GM12891 (cell line): ENCODE results near the gene CHST9.

Experiments used
- POLR2A ChIP-seq: IDR thresholded peaks from 2 replicates; pipeline ENCODE4 v1.6.1; 2011; ENCODE audit warnings: low read depth, low read length, control low read depth
- POLR2AphosphoS5 ChIP-seq: IDR thresholded peaks from 2 replicates; pipeline ENCODE4 v1.6.1; 2011; ENCODE audit warnings: low read depth, low read length, control low read depth
- POU2F2 ChIP-seq: IDR thresholded peaks from 2 replicates; pipeline ENCODE4 v1.6.1; 2011; ENCODE audit warnings: low read depth, mild to moderate bottlenecking, control low read depth, low read length, moderate library complexity
- SPI1 ChIP-seq: IDR thresholded peaks from 2 replicates; pipeline ENCODE4 v1.6.1; 2011; ENCODE audit warnings: low read depth, low read length, control low read depth
- TAF1 ChIP-seq: IDR thresholded peaks from 2 replicates; pipeline ENCODE4 v1.6.1; 2011; ENCODE audit warnings: low read depth, low read length, control low read depth

DNA sequence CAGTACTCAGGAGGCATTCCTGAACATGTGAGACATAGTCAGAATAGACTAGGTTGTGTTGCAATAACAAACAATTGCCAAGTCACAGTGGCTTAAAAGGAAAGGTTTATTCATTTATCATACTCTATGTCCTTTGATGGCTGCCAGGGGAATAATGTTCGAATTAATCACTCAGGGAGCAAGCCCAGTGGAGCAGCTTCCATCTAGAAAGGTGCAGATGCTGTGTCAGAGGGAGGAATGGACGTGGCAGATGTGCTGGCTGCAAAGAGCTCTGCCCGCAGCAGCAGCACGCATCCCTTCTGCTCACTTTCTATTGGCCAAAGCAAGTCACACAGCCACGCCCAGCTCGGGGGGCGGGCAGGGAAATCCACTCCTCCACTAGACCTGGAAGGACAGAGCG lies 213.7 kb downstream of the CHST9 start:
- no peak for TF ChIP-seq POLR2A
- TF ChIP-seq TAF1: no peak
- no peak for TF ChIP-seq POLR2AphosphoS5
- TF ChIP-seq POU2F2: no peak
- TF ChIP-seq SPI1: no peak
